NT2/D1 (cell line): ENCODE results near the gene FNDC3B.

ENCODE experiments used
- SUZ12 ChIP-seq: IDR thresholded peaks from 2 replicates; pipeline ENCODE4 v1.6.1; 2011; ENCODE audit not compliant: insufficient read length, insufficient read depth; ENCODE audit errors: extremely low read depth
- ZNF274 ChIP-seq: IDR thresholded peaks from 2 replicates; pipeline ENCODE4 v1.6.1; 2011; ENCODE audit warnings: mild to moderate bottlenecking, low read depth, low read length

- TF ChIP-seq SUZ12 (no peak), ZNF274 (no peak)
These were observed 240.6 kb downstream of the FNDC3B start for GRCh38 chr3:172279974-172280373.
